ENCODE measurements around the gene CITED1. TPM values are rescaled to one million over a fixed set of nuclear protein-coding genes. Genes with fewer than 3 reads are reported as not detected.
A peak's percentile ranks its signal among the peaks of the same experiment; 100 is the strongest.
"Not testable (repeated sequence)": the region's sequence is repeated elsewhere in the genome, so short reads cannot be mapped to it uniquely, and the experiment has no call there.

CITED1 gene
- total RNA-seq, result not detected

- Mint-ChIP-seq H3K27ac (no peak within 1 kb of the TSS), H3K4me1 (peaks cover 24% of the 10 kb centered on the region), H3K9me3 (no peaks in the 10 kb centered on the region), H3K4me3 (peak within 1 kb of the TSS; percentile 69), H3K27me3 (peaks cover 75% of the 10 kb centered on the region), H3K36me3 (ENCODE audit: low read depth) (no peaks in the 10 kb centered on the region)
- DNase-seq, result no peak
- ChIA-PET POLR2A (no interaction called here), CTCF (interaction anchor here (0.6 to 1.1 kb wide), 2 partner anchors 28 to 434 kb away, joined by 3 to 4 read pairs; partner anchors contain the start of gene RPS4X)
Observed at GRCh38 chrX:72305286-72306084, at the start of gene CITED1. TSS of gene CITED1 (minus strand) at chrX:72305914. CDS start at chrX:72302869, 3,045 bp downstream.

DNA sequence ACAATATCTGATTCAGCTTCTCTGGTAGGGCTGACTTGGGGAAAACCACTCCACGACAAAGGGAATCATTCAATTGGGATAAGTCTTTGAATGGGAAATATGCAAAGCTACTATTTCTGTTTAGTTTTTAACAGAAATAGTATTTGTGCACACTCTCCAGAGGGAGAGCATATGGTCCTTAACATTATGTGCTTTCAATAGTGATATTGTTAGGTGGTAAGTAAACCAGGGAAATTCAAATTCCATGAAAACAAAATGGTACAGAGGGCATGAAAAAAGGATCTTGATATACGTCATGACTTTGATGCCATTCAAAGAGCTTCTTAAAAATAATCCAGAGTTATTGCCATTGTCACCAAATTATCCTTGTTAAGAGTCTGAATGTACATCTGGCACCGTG lies 47.1 kb upstream of the CITED1 start:
- CTCF ChIA-PET, result interaction anchor here (0.8 to 1.2 kb wide), 3 partner anchors 9 to 11 kb away, joined by 3 to 4 read pairs (median 3); no protein-coding TSS in a partner anchor
- Mint-ChIP-seq H3K27ac (no peak overlapping the region), H3K9me3 (no peaks in the 10 kb centered on the region), H3K4me1 (peaks cover 12% of the 10 kb centered on the region), H3K4me3 (no peak overlapping the region), H3K36me3 (ENCODE audit: low read depth) (peaks cover 17% of the 10 kb centered on the region), H3K27me3 (no peaks in the 10 kb centered on the region)
- no peak for DNase-seq
- POLR2A ChIA-PET, result interaction anchor here (0.6 kb wide), 1 partner anchor 17 kb away, joined by 3 read pairs; no protein-coding TSS in a partner anchor

GRCh38 chrX:72351606-72352334 lies 46.1 kb upstream of the CITED1 start:
- no peak overlapping the region for H3K27ac Mint-ChIP-seq
- CTCF ChIA-PET, result interaction anchor here (0.9 kb wide), 1 partner anchor 10 kb away, joined by 3 read pairs; no protein-coding TSS in a partner anchor
- peaks cover 12% of the 10 kb centered on the region for H3K4me1 Mint-ChIP-seq
- no peaks in the 10 kb centered on the region for H3K9me3 Mint-ChIP-seq
- POLR2A ChIA-PET, result no interaction called here
- H3K36me3 Mint-ChIP-seq (ENCODE audit: low read depth), result peaks cover 17% of the 10 kb centered on the region
- H3K27me3 Mint-ChIP-seq, result no peaks in the 10 kb centered on the region
- DNase-seq, result no peak
- no peak overlapping the region for H3K4me3 Mint-ChIP-seq

DNA sequence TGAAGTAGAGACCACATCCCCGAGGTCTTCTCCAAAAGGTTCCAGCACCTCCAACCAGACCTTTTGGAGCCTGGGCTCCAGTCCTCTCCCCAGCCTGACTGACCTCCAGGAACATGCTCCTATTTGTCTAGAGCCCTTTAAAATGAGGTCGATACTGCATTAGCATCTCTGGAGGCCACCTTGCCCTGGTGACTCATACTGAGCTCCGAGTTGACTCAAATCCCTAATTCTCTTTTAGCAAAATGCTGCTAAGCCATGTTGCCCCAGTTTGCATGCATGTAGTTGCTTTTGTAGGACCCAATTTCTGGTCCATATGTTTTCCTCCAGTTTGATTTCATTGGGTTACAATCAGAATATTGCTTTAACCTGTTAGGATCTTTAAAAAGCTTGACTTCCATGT lies 43.5 kb upstream of the CITED1 start:
- Mint-ChIP-seq H3K4me3 (no peak overlapping the region), H3K27me3 (no peaks in the 10 kb centered on the region), H3K36me3 (ENCODE audit: low read depth) (peaks cover 17% of the 10 kb centered on the region), H3K4me1 (peaks cover 12% of the 10 kb centered on the region), H3K27ac (no peak overlapping the region), H3K9me3 (no peaks in the 10 kb centered on the region)
- ChIA-PET POLR2A (no interaction called here), CTCF (no interaction called here)
- DNase-seq, result no peak

GRCh38 chrX:72348247-72348979 lies 42.7 kb upstream of the CITED1 start:
- Mint-ChIP-seq H3K4me1 (peaks cover 12% of the 10 kb centered on the region), H3K27me3 (no peaks in the 10 kb centered on the region), H3K36me3 (ENCODE audit: low read depth) (peaks cover 17% of the 10 kb centered on the region), H3K4me3 (no peak overlapping the region), H3K9me3 (no peaks in the 10 kb centered on the region), H3K27ac (no peak overlapping the region)
- POLR2A ChIA-PET, result no interaction called here
- DNase-seq, result no peak
- CTCF ChIA-PET, result interaction anchor here (1.2 to 1.4 kb wide), 2 partner anchors 9 to 71 kb away, joined by 3 to 4 read pairs; partner anchors contain the start of gene RPS4X

- Mint-ChIP-seq H3K36me3 (ENCODE audit: low read depth) (peaks cover 17% of the 10 kb centered on the region), H3K27ac (no peak overlapping the region), H3K4me1 (peaks cover 12% of the 10 kb centered on the region), H3K4me3 (no peak overlapping the region), H3K9me3 (no peaks in the 10 kb centered on the region), H3K27me3 (no peaks in the 10 kb centered on the region)
- CTCF ChIA-PET, result interaction anchor here (1.4 kb wide), 1 partner anchor 8 kb away, joined by 4 read pairs; no protein-coding TSS in a partner anchor
- POLR2A ChIA-PET, result no interaction called here
- no peak for DNase-seq
Observed at GRCh38 chrX:72347366-72347765, 41.7 kb upstream of the CITED1 start.

DNA sequence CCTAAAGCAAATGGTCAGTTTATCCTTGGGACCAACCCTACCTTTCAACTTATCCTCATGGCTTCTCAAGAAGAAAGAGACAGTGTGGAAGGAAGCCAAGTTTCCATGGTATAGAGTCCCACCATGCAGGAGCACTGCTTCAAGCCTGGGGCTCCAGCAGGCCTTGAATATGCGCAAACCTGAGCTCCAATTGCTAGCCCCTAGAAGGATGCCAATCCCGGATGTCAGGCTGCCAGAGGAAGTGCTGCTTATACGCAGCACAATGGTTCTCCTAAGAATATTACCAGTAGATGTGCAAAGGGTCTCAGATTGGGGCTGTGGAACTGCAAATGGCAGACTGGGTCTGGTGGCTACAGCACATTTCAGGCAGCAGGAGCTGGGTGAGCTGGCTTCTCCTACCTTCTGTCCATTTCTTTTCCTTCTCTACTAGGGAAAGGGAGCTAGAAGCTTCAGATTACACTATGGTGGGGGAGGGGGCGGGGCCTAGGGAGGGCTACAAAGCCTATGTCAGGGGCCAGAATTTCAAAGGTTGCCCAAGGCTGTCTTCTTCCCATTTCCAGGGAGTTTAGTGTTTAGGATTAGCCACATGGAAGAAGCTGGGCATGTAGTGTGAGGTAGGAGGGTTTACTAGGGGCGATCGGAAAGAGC lies 40.7 kb upstream of the CITED1 start:
- POLR2A ChIA-PET, result interaction anchor here (0.6 kb wide), 1 partner anchor 108 kb away, joined by 7 read pairs; the partner anchor contains the start of gene ERCC6L
- H3K36me3 Mint-ChIP-seq (ENCODE audit: low read depth), result peaks cover 13% of the 10 kb centered on the region
- no peaks in the 10 kb centered on the region for H3K9me3 Mint-ChIP-seq
- no peak for DNase-seq
- no peak overlapping the region for H3K4me3 Mint-ChIP-seq
- H3K27ac Mint-ChIP-seq, result no peak overlapping the region
- H3K4me1 Mint-ChIP-seq, result peaks cover 12% of the 10 kb centered on the region
- no peaks in the 10 kb centered on the region for H3K27me3 Mint-ChIP-seq
- CTCF ChIA-PET, result no interaction called here

DNA sequence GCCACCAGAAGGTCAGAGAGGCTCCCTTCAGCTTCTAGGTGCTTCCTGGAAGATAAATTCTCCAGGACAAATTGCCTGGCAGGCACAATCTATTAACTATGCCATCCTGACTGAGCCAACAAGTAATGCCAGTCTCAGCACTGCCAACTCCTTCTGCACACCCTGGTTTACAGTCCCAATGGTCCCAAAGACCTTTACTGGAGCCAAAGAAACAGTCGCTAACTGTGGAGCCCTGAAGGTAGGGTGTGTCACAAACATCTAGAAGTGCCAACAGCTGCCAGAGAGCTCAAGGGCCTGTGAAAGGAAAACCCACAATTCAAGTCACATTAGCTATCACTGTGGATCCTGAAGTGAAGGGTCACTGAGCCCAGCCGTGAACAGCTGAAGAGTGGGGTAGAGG lies 34.9 kb upstream of the CITED1 start:
- H3K4me1 Mint-ChIP-seq, result no peaks in the 10 kb centered on the region
- H3K4me3 Mint-ChIP-seq, result no peak overlapping the region
- no peak for DNase-seq
- no peak overlapping the region for H3K27ac Mint-ChIP-seq
- ChIA-PET CTCF (interaction anchor here (1.5 kb wide), 2 partner anchors 8 to 14 kb away, joined by 4 read pairs; no protein-coding TSS in a partner anchor), POLR2A (no interaction called here)
- H3K27me3 Mint-ChIP-seq, result no peaks in the 10 kb centered on the region
- H3K9me3 Mint-ChIP-seq, result no peaks in the 10 kb centered on the region
- peaks cover 3% of the 10 kb centered on the region for H3K36me3 Mint-ChIP-seq (ENCODE audit: low read depth)

DNA sequence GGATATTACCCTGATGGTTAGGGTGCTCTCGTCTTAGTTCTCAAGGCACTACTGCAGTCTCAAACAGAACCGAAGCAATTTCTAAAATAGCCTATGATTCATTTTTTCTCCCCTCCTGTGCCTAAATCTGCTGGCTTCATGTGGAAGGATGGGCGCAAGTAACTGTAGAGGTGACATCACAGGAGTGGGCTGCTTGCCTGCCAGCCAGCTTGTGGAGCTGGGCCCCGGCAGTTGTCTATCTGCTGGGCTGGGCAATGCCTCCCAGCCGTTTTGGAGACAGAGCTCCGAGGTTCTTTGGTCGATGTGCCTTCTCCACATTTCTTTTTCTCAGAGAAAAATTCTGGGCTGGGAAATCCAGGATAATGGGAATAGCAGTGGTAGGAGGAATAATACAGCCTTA lies 34.3 kb upstream of the CITED1 start:
- ChIA-PET POLR2A (no interaction called here), CTCF (interaction anchor here (1.5 kb wide), 2 partner anchors 8 to 15 kb away, joined by 4 read pairs; no protein-coding TSS in a partner anchor)
- H3K9me3 Mint-ChIP-seq, result no peaks in the 10 kb centered on the region
- H3K4me1 Mint-ChIP-seq, result no peaks in the 10 kb centered on the region
- H3K27ac Mint-ChIP-seq, result no peak overlapping the region
- no peaks in the 10 kb centered on the region for H3K27me3 Mint-ChIP-seq
- DNase-seq, result no peak
- H3K4me3 Mint-ChIP-seq, result no peak overlapping the region
- peaks cover 3% of the 10 kb centered on the region for H3K36me3 Mint-ChIP-seq (ENCODE audit: low read depth)

DNA sequence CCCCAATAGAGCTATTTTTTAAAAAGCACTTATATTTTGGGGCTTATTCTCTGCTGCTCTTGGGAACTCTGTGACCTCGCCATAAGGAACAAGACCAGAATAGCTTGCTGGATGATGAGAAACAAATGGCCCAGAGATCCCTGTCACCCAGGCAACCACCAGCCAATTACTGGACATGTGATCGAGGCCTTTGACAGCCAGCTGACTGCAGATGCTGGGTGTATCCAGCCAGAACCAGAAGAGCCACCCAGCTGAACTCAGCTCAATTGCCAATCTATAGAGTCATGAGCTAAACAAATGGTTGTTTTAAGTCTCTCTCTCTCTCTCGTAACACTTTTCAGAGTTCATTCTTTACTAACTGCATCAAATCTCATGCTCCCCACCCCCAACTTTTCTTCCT lies 24.4 kb upstream of the CITED1 start:
- peaks cover 2% of the 10 kb centered on the region for H3K4me1 Mint-ChIP-seq
- H3K36me3 Mint-ChIP-seq (ENCODE audit: low read depth), result peaks cover 8% of the 10 kb centered on the region
- H3K4me3 Mint-ChIP-seq, result no peak overlapping the region
- no peaks in the 10 kb centered on the region for H3K27me3 Mint-ChIP-seq
- CTCF ChIA-PET, result no interaction called here
- POLR2A ChIA-PET, result no interaction called here
- no peaks in the 10 kb centered on the region for H3K9me3 Mint-ChIP-seq
- H3K27ac Mint-ChIP-seq, result no peak overlapping the region
- DNase-seq, result no peak

GRCh38 chrX:72326605-72327300 lies 21.0 kb upstream of the CITED1 start:
- no peak overlapping the region for H3K27ac Mint-ChIP-seq
- ChIA-PET POLR2A (no interaction called here), CTCF (no interaction called here)
- no peak overlapping the region for H3K4me3 Mint-ChIP-seq
- no peaks in the 10 kb centered on the region for H3K27me3 Mint-ChIP-seq
- H3K9me3 Mint-ChIP-seq, result no peaks in the 10 kb centered on the region
- peaks cover 6% of the 10 kb centered on the region for H3K36me3 Mint-ChIP-seq (ENCODE audit: low read depth)
- DNase-seq, result no peak
- peaks cover 2% of the 10 kb centered on the region for H3K4me1 Mint-ChIP-seq

GRCh38 chrX:72319651-72320050 lies 13.9 kb upstream of the CITED1 start:
- CTCF ChIA-PET; H3K27me3 Mint-ChIP-seq; H3K9me3 Mint-ChIP-seq; DNase-seq; H3K27ac Mint-ChIP-seq; POLR2A ChIA-PET; H3K36me3 Mint-ChIP-seq (ENCODE audit: low read depth); H3K4me1 Mint-ChIP-seq; H3K4me3 Mint-ChIP-seq: not testable (repeated sequence)
